H9 (cell line): ENCODE results near the gene CHST14. TPM values are rescaled to one million over a fixed set of nuclear protein-coding genes. Genes with fewer than 3 reads are reported as not detected.

Experiments
- DNase-seq: peaks from one replicate; pipeline ENCODE4 v3.0.0-alpha.2; 2017
- H2AFZ ChIP-seq: one replicate; pipeline ENCODE4 v1.6.1; 2013; ENCODE audit warnings: mild to moderate bottlenecking, low read length, control low read depth, moderate library complexity
- H2AK5ac ChIP-seq: 2 replicates; pipeline ENCODE4 v1.6.1; 2013; ENCODE audit warnings: low read length, control low read depth, mixed read lengths; ENCODE audit not compliant: insufficient read length
- H2BK120ac ChIP-seq: one replicate; pipeline ENCODE4 v1.6.1; 2013; ENCODE audit warnings: low read depth, mild to moderate bottlenecking, low read length, control low read depth, inconsistent platforms; ENCODE audit not compliant: poor library complexity, severe bottlenecking
- H2BK12ac ChIP-seq: 2 replicates; pipeline ENCODE4 v1.6.1; 2013; ENCODE audit warnings: low read length, control low read depth, mixed read lengths, low read depth; ENCODE audit not compliant: insufficient read length
- H2BK15ac ChIP-seq: 2 replicates; pipeline ENCODE4 v1.6.1; 2013; ENCODE audit warnings: low read depth, low read length, control low read depth
- H2BK20ac ChIP-seq: one replicate; pipeline ENCODE4 v1.6.1; 2013; ENCODE audit warnings: low read depth, mild to moderate bottlenecking, low read length, control low read depth, inconsistent platforms; ENCODE audit not compliant: poor library complexity, severe bottlenecking
- H2BK5ac ChIP-seq: 2 replicates; pipeline ENCODE4 v1.6.1; 2013; ENCODE audit warnings: low read length, control low read depth, mixed read lengths; ENCODE audit not compliant: insufficient read length
- H3K14ac ChIP-seq: 2 replicates; pipeline ENCODE4 v1.6.1; 2013; ENCODE audit warnings: low read length, control low read depth; ENCODE audit not compliant: insufficient read depth
- H3K18ac ChIP-seq: 2 replicates; pipeline ENCODE4 v1.6.1; 2013; ENCODE audit warnings: low read depth, mild to moderate bottlenecking, mixed read lengths, low read length, control low read depth; ENCODE audit not compliant: insufficient read length
- H3K23ac ChIP-seq: 2 replicates; pipeline ENCODE4 v1.6.1; 2013; ENCODE audit warnings: low read length, control low read depth, mixed read lengths, low read depth; ENCODE audit not compliant: insufficient read length
- H3K23me2 ChIP-seq: 2 replicates; pipeline ENCODE4 v1.6.1; 2013; ENCODE audit warnings: low read depth, mild to moderate bottlenecking, mixed read lengths, low read length, control low read depth; ENCODE audit not compliant: insufficient read length, poor library complexity, severe bottlenecking
- H3K27ac ChIP-seq: 2 replicates; pipeline ENCODE4 v1.5.1; 2013; ENCODE audit warnings: low read length, control low read depth, mixed read lengths, low read depth; ENCODE audit not compliant: insufficient read length
- H3K27me3 ChIP-seq: 2 replicates; pipeline ENCODE4 v1.6.1; 2013; ENCODE audit warnings: low read length, control low read depth, inconsistent platforms; ENCODE audit not compliant: insufficient read depth
- H3K4ac ChIP-seq: 2 replicates; pipeline ENCODE4 v1.6.1; 2013; ENCODE audit warnings: low read depth, mild to moderate bottlenecking, control low read depth, inconsistent platforms, low read length, moderate library complexity
- H3K4me1 ChIP-seq: 2 replicates; pipeline ENCODE4 v1.6.1; 2013; ENCODE audit warnings: low read length, control low read depth, inconsistent platforms; ENCODE audit not compliant: insufficient read depth
- H3K4me2 ChIP-seq: 2 replicates; pipeline ENCODE4 v1.6.1; 2013; ENCODE audit warnings: low read length, control low read depth, mixed read lengths; ENCODE audit not compliant: insufficient read length, insufficient read depth
- H3K56ac ChIP-seq: 2 replicates; pipeline ENCODE4 v1.6.1; 2013; ENCODE audit warnings: low read depth, mild to moderate bottlenecking, mixed read lengths, low read length, control low read depth; ENCODE audit not compliant: insufficient read length
- H3K79me1 ChIP-seq: 2 replicates; pipeline ENCODE4 v1.6.1; 2013; ENCODE audit warnings: low read depth, mild to moderate bottlenecking, moderate library complexity, low read length, control low read depth, inconsistent platforms; ENCODE audit not compliant: insufficient read depth, poor library complexity, severe bottlenecking
- H3K79me2 ChIP-seq: 2 replicates; pipeline ENCODE4 v1.6.1; 2013; ENCODE audit warnings: low read length, control low read depth, inconsistent platforms; ENCODE audit not compliant: insufficient read depth
- H3K9ac ChIP-seq: 2 replicates; pipeline ENCODE4 v1.6.1; 2013; ENCODE audit warnings: low read length, control low read depth, mixed read lengths; ENCODE audit not compliant: insufficient read length; ENCODE audit errors: extremely low read depth
- H3K9me3 ChIP-seq: one replicate; pipeline ENCODE4 v1.6.1; 2013; ENCODE audit warnings: low read depth, low read length, inconsistent platforms; ENCODE audit not compliant: control insufficient read depth
- H3T11ph ChIP-seq: one replicate; pipeline ENCODE4 v1.6.1; 2013; ENCODE audit warnings: mild to moderate bottlenecking, low read length, control low read depth, inconsistent platforms
- H4K20me1 ChIP-seq: one replicate; pipeline ENCODE4 v1.6.1; 2013; ENCODE audit not compliant: control insufficient read depth, insufficient read length, insufficient read depth
- H4K5ac ChIP-seq: 2 replicates; pipeline ENCODE4 v1.6.1; 2013; ENCODE audit warnings: low read depth, mild to moderate bottlenecking, mixed read lengths, low read length, control low read depth; ENCODE audit not compliant: insufficient read length
- H4K8ac ChIP-seq: replicated peaks from 2 replicates; pipeline ENCODE4 v1.6.1; 2013; ENCODE audit warnings: low read length, control low read depth, mixed read lengths, low read depth; ENCODE audit not compliant: insufficient read length
- H4K91ac ChIP-seq: 2 replicates; pipeline ENCODE4 v1.6.1; 2013; ENCODE audit warnings: low read depth, mild to moderate bottlenecking, moderate library complexity, mixed read lengths, low read length, control low read depth; ENCODE audit not compliant: insufficient read length
- H3K27ac Mint-ChIP-seq, 3 experiments: 2 replicates in 2 of 3; 3 replicates in 1 of 3; pipeline ENCODE4 v1.8.0; 2020 to 2021; ENCODE audit warnings: mixed read lengths in 3 of 3, mild to moderate bottlenecking in 1 of 3, moderate library complexity in 1 of 3
- H3K27me3 Mint-ChIP-seq: 2 replicates; pipeline ENCODE4 v1.8.0; 2021; ENCODE audit warnings: low read depth, mild to moderate bottlenecking, moderate library complexity, mixed read lengths
- H3K36me3 Mint-ChIP-seq, 3 experiments: 2 replicates in 2 of 3; 3 replicates in 1 of 3; pipeline ENCODE4 v1.8.0; 2020 to 2021; ENCODE audit warnings: low read depth in 3 of 3, mixed read lengths in 3 of 3; ENCODE audit not compliant: insufficient read depth in 1 of 3
- H3K4me1 Mint-ChIP-seq, 2 experiments: 2 replicates each; pipeline ENCODE4 v1.8.0; 2020; ENCODE audit warnings: mixed read lengths in 2 of 2
- H3K4me3 Mint-ChIP-seq, 2 experiments: 2 replicates in 1 of 2; 3 replicates in 1 of 2; pipeline ENCODE4 v1.8.0; 2020 to 2021; ENCODE audit warnings: mild to moderate bottlenecking in 2 of 2, mixed read lengths in 2 of 2, moderate library complexity in 1 of 2
- H3K9me3 Mint-ChIP-seq, 2 experiments: 2 replicates in 1 of 2; 3 replicates in 1 of 2; pipeline ENCODE4 v1.8.0; 2020; ENCODE audit warnings: mild to moderate bottlenecking in 2 of 2, mixed read lengths in 2 of 2, moderate library complexity in 1 of 2
- WGBS: extraction: QIAGEN DNeasy Blood & Tissue Kit; methylation state at CpG from one replicate; pipeline ENCODE4 v1.1.7; 2013; ENCODE audit warnings: missing lambda C conversion rate, low lambda C conversion rate, mixed read lengths; ENCODE audit not compliant: insufficient read length; ENCODE audit errors: extremely low coverage; 5-methylcytosine and 5-hydroxymethylcytosine counted together
- total RNA-seq: library from RNA; stranded (reverse); gene quantifications from 2 replicates; pipeline ENCODE4 v1.2.1, GENCODE V29; 2021
- TF ChIP-seq, protein P1 (sequence below): fragments of 200-600 bp; sonication (generic); conservative IDR thresholded peaks from 3 replicates; pipeline ENCODE4 v1.8.0; 2021; ENCODE audit warnings: antibody characterized with exemption, mild to moderate bottlenecking

CHST14 gene
- total RNA-seq, 1 experiment from 2014 or later: 25.7 TPM

DNA sequence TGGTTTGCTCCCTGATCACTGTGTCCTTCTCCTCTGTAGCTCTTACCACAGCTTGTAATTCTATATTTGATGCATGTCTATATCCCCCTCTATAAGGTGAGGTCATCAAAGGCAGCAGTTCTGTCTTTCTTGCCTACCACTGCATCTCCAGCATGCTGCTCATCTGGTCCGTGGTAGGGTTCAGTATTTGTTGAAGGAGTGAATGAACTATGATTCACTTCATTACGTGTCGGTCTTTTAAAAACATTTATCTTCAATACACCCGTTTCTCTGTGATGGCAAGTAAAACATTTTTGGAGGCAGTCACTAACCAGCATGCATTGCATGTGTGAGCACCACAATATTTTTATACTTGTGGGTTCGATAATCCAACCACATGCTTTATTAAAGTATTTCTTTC lies 27.6 kb downstream of the CHST14 start:
- Histone ChIP-seq H4K91ac (no peak overlapping the region), H3K9ac (no peak overlapping the region), H2BK12ac (no peak overlapping the region), H2BK120ac (no peak overlapping the region), H2BK15ac (no peak overlapping the region), H3K56ac (no peak overlapping the region), H4K20me1 (no peaks in the 10 kb centered on the region), H3K23me2 (no peaks in the 10 kb centered on the region), H3K4me2 (no peak overlapping the region), H2AFZ (no peak overlapping the region), H4K8ac (no peak overlapping the region), H3K23ac (no peak overlapping the region), H3T11ph (no peak overlapping the region), H3K27ac (no peak overlapping the region), H3K4ac (no peak overlapping the region), H3K79me2 (no peaks in the 10 kb centered on the region), H2AK5ac (no peak overlapping the region), H3K4me1 (no peaks in the 10 kb centered on the region), H3K9me3 (no peaks in the 10 kb centered on the region), H3K14ac (no peak overlapping the region), H2BK5ac (no peak overlapping the region), H3K79me1 (no peaks in the 10 kb centered on the region), H3K27me3 (no peaks in the 10 kb centered on the region), H3K18ac (no peak overlapping the region), H4K5ac (no peak overlapping the region), H2BK20ac (no peak overlapping the region)
- no peak for DNase-seq
- peaks cover 21% of the 10 kb centered on the region for H3K27me3 Mint-ChIP-seq
- no peaks in the 10 kb centered on the region for H3K36me3 Mint-ChIP-seq
- H3K4me1 Mint-ChIP-seq: peaks cover 0 to 2% of the 10 kb centered on the region in 2 experiments; a peak in 2 of 4 replicates
- TF ChIP-seq, protein P1, sequence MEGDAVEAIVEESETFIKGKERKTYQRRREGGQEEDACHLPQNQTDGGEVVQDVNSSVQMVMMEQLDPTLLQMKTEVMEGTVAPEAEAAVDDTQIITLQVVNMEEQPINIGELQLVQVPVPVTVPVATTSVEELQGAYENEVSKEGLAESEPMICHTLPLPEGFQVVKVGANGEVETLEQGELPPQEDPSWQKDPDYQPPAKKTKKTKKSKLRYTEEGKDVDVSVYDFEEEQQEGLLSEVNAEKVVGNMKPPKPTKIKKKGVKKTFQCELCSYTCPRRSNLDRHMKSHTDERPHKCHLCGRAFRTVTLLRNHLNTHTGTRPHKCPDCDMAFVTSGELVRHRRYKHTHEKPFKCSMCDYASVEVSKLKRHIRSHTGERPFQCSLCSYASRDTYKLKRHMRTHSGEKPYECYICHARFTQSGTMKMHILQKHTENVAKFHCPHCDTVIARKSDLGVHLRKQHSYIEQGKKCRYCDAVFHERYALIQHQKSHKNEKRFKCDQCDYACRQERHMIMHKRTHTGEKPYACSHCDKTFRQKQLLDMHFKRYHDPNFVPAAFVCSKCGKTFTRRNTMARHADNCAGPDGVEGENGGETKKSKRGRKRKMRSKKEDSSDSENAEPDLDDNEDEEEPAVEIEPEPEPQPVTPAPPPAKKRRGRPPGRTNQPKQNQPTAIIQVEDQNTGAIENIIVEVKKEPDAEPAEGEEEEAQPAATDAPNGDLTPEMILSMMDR: no peak
- no peaks in the 10 kb centered on the region for H3K9me3 Mint-ChIP-seq
- no CpG with 5 or more reads among the region's 5 CpGs for WGBS
- H3K27ac Mint-ChIP-seq: no peak overlapping the region
- H3K4me3 Mint-ChIP-seq: no peak overlapping the region
